ENCODE measurements around the gene COL18A1. TPM values are rescaled to one million over a fixed set of nuclear protein-coding genes. Genes with fewer than 3 reads are reported as not detected.

COL18A1 gene
- total RNA-seq, 4 donors from 2014 or later: 124 to 224 (median 173) TPM

- no peaks in the 10 kb centered on the region for H3K27me3 ChIP-seq
- WGBS, 2 donors: 36 to 39% methylated on average over 22 to 24 of the region's 24 CpGs
- H3K36me3 ChIP-seq: peaks cover 0 to under 1% (median 0%) of the 10 kb centered on the region in 3 donors
- TF ChIP-seq CTCF (IDR thresholded peaks at IDR 0.05) (no peak), EP300 (IDR thresholded peaks at IDR 0.05) (peak in 1 of 2 donors; percentile 75)
- no peaks in the 10 kb centered on the region for H3K9me3 ChIP-seq
- peaks cover 0 to 67% (median 42%) of the 10 kb centered on the region in 4 donors for H3K4me1 ChIP-seq
- H3K27ac ChIP-seq: peak overlapping the region; percentile 56 to 89 (median 70)
- peak; percentile 25 to 56 for DNase-seq (ENCODE audit: low spot score in 2 of 2)
- H3K4me3 ChIP-seq: no peak overlapping the region
Observed at GRCh38 chr21:45469273-45470086, 64.5 kb downstream of the COL18A1 start.

DNA sequence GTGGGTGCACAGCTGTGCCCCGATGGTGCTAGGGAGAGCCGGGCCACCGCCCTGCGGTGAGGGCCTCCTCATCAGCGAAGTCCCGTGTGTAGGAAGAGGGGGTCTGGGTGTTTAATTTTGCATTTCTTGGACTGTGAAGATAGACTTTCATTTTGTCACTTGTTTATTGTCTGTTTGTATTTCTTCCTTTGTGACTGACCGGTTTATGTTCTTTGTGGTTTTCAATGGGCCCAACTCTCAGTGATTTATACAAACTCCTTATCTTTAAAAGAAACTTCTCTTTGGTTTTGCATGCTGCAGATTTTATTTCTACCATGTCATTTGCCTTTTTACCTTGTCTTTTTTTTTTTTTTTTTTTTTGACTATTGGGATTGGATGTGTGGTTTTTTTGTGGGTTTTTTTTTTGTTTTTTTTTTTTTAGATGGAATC lies 65.1 kb downstream of the COL18A1 start:
- TF ChIP-seq EP300 (IDR thresholded peaks at IDR 0.05) (no peak), POLR2A (IDR thresholded peaks at IDR 0.05) (no peak), CTCF (IDR thresholded peaks at IDR 0.05) (no peak)
- DNase-seq (ENCODE audit: low spot score in 2 of 2): no peak
- Histone ChIP-seq H3K27ac (peak overlapping the region; percentile 56 to 89 (median 70)), H3K36me3 (peaks cover 0 to 7% (median 0%) of the 10 kb centered on the region in 3 donors), H3K4me3 (no peak overlapping the region), H3K9me3 (no peaks in the 10 kb centered on the region), H3K4me1 (peaks cover 0 to 67% (median 42%) of the 10 kb centered on the region in 4 donors), H3K27me3 (no peaks in the 10 kb centered on the region)
- WGBS, 2 donors: 27 to 36% methylated on average over 7 of the region's 7 CpGs

GRCh38 chr21:45470773-45471524 lies 66.0 kb downstream of the COL18A1 start:
- Histone ChIP-seq H3K27ac (peak overlapping the region; percentile 57 to 89 (median 70)), H3K4me1 (peaks cover 0 to 67% (median 42%) of the 10 kb centered on the region in 4 donors), H3K9me3 (no peaks in the 10 kb centered on the region), H3K36me3 (peaks cover 0 to 16% (median 0%) of the 10 kb centered on the region in 3 donors), H3K4me3 (peak overlapping the region in 1 of 4 donors; percentile 22), H3K27me3 (no peaks in the 10 kb centered on the region)
- 18 to 25% methylated on average over 7 to 26 of the region's 28 CpGs for WGBS, 2 donors
- DNase-seq (ENCODE audit: low spot score in 2 of 2): peak in 1 of 2 donors; percentile 27
- TF ChIP-seq EP300 (IDR thresholded peaks at IDR 0.05): peak in 1 of 2 donors; percentile 35
- TF ChIP-seq POLR2A (IDR thresholded peaks at IDR 0.05): no peak
- TF ChIP-seq CTCF (IDR thresholded peaks at IDR 0.05): no peak

DNA sequence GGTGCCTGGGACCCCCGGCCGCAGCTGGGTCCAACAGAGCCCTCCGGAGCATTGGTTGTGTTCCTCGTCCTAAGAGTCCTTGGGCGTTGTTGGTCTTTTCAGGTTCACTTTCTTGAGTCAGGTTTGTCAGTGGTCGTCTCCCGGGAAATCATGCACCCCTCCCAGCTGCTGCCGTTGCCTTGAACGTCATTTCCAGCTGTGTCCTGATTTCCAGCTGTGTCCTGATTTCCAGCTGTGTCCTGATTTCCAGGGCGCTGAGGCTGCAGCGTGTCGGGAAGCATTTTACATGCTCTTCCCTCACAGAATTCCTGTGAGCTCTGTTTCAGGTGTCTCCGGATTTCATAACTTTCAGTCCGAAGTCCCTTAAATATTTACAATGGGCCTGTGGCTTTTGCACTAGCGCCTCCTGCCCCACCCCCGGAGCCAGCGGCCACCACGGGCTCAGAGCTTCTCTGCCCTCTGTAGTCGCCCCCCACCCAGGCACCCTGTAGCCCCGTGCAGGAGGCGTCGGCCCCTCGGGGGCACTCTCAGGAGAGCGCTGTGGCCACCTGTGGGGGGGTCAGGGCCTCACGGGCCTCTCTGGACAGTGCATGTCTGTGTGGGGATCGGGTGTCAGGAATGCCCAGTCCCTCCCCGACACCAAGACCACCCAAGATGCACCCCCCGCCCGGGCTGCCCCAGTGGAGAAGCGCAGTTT lies 66.7 kb downstream of the COL18A1 start:
- 32 to 34% methylated on average over 29 to 30 of the region's 30 CpGs for WGBS, 2 donors
- Histone ChIP-seq H3K36me3 (peaks cover 0 to 19% (median 0%) of the 10 kb centered on the region in 3 donors), H3K9me3 (no peaks in the 10 kb centered on the region), H3K27ac (peak overlapping the region; percentile 57 to 89 (median 70)), H3K27me3 (no peaks in the 10 kb centered on the region), H3K4me1 (peaks cover 0 to 66% (median 42%) of the 10 kb centered on the region in 4 donors), H3K4me3 (peak overlapping the region in 1 of 4 donors; percentile 22)
- TF ChIP-seq EP300 (IDR thresholded peaks at IDR 0.05): peak in 1 of 2 donors; percentile 29
- no peak for TF ChIP-seq CTCF (IDR thresholded peaks at IDR 0.05)
- peak; percentile 45 to 57 for DNase-seq (ENCODE audit: low spot score in 2 of 2)
